DND-41 (cell line): ENCODE results near the gene B4GAT1.

Experiments used
- CTCF ChIP-seq: IDR thresholded peaks from 2 replicates; pipeline ENCODE4 v1.5.1; 2012; ENCODE audit warnings: borderline replicate concordance, low read length, moderate library complexity, mild to moderate bottlenecking; ENCODE audit not compliant: poor library complexity, severe bottlenecking; ENCODE audit errors: extremely low read depth
- EZH2 ChIP-seq: IDR thresholded peaks from 3 replicates; pipeline ENCODE4 v1.6.1; 2012; ENCODE audit warnings: borderline replicate concordance, low read depth, mild to moderate bottlenecking, moderate library complexity, low read length, inconsistent platforms; ENCODE audit not compliant: severe bottlenecking

GRCh38 chr11:66297610-66298009, 49.8 kb downstream of the B4GAT1 start:
- TF ChIP-seq EZH2 (no peak), CTCF (no peak)
